GM12892 (cell line): Measurements from ENCODE around the gene ZKSCAN8. TPM values are rescaled to one million over a fixed set of nuclear protein-coding genes. Genes with fewer than 3 reads are reported as not detected.
"Not testable (repeated sequence)": the region's sequence is repeated elsewhere in the genome, so short reads cannot be mapped to it uniquely, and the experiment has no call there.

ENCODE experiments used
- DNase-seq: peaks from one replicate; pipeline ENCODE4 v3.0.0; 2011; ENCODE audit not compliant: insufficient read length
- FAIRE-seq: peaks from 2 replicates; lab custom pipeline; 2011; peaks lifted over from hg19 to GRCh38; lab: Jason Lieb, UNC
- POLR2A ChIP-seq: IDR thresholded peaks from 2 replicates; pipeline ENCODE4 v1.6.1; 2011; ENCODE audit warnings: low read depth, low read length, control low read depth
- POLR2AphosphoS5 ChIP-seq: IDR thresholded peaks from 2 replicates; pipeline ENCODE4 v1.6.1; 2011; ENCODE audit warnings: low read depth, low read length, control low read depth
- TAF1 ChIP-seq: IDR thresholded peaks from 2 replicates; pipeline ENCODE4 v1.6.1; 2011; ENCODE audit warnings: low read depth, mild to moderate bottlenecking, control low read depth, low read length, borderline replicate concordance
- polyA plus RNA-seq: library from polyadenylated mRNA; unstranded; fragments of >200 nt; gene quantifications from one replicate; pipeline ENCODE4 v1.2.1, GENCODE V29; 2012; ENCODE audit warnings: missing spikeins, inconsistent platforms; ENCODE audit not compliant: missing spikeins

The ZKSCAN8 gene
- polyA plus RNA-seq = 8.2 TPM

DNA sequence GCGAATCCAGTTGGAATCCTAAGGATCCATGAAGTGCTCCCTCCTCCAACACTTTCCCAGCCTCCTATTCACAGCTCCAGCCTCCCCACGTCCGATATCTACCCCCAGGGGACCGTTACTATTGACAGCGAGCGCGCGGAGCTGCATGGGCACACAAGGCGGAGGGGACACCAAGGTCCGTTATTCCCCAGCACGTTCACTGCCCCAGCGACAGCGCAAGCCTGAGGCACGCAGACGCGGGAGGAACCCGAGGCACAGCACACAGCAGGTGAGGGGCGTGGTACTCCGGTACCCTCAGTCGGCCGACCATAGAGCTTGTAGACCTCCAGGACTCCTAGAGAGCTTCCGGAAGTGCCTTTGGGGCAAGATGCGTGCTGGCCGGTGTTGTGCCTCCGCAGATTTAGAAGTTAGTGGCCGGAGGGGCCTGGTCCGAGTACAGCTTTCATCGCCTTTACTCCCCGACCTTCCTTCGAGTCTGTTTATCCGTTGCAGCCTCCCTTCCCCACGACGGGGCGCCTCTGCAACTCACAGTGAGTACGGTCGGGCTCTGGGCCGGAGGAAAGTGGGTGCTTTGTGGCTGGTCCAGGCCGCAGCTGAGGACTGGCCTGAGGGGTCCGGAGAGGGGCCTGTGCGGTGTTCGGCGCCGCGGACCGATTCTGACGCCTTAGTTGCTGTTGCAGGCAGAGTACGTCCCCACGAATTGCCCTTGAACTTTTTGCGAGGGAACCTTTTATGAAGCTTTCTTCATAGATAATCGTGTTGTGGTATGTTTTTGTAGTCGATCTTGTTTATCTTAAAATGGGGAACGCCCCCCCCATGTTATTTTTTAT is at the start of gene ZKSCAN8:
ZKSCAN8 (plus strand) TSS at position 384 of the 830 bp plus-strand sequence. CDS start 6,525 bp downstream, outside the sequence.
- peak; percentile 69 for TF ChIP-seq TAF1
- TF ChIP-seq POLR2A = peak; percentile 93
- peak; percentile 89 for TF ChIP-seq POLR2AphosphoS5
- peak; percentile 75 for DNase-seq
- peak; percentile 97 for FAIRE-seq

GRCh38 chr6:28102222-28102621 is 39.5 kb upstream of the ZKSCAN8 start:
- DNase-seq, FAIRE-seq: not testable (repeated sequence)

DNA sequence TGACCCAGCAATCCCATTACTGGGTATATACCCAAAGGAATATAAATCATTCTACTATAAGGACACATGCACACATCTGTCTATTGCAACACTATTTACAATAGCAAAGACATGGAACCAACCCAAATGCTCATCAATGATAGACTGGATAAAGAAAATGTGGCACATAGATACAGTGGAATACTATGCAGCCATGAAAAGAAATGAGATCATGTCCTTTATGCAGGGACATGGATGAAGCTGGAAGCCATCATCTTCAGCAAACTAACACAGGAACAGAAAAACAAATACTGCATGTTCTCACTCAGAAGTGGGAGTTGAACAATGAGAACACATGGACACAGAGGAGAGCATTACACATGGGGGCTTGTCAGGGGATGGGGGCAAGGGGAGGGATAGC is 39.0 kb upstream of the ZKSCAN8 start:
- not testable (repeated sequence) for DNase-seq, FAIRE-seq

GRCh38 chr6:28104392-28105244 is 37.1 kb upstream of the ZKSCAN8 start:
- FAIRE-seq = peak; percentile 94
- peak; percentile 85 for DNase-seq
- TF ChIP-seq POLR2AphosphoS5 = peak; percentile 74; the same call in 1 of the 2 replicates
- TF ChIP-seq POLR2A = peak; percentile 85
- TF ChIP-seq TAF1 = peak; percentile 90

DNA sequence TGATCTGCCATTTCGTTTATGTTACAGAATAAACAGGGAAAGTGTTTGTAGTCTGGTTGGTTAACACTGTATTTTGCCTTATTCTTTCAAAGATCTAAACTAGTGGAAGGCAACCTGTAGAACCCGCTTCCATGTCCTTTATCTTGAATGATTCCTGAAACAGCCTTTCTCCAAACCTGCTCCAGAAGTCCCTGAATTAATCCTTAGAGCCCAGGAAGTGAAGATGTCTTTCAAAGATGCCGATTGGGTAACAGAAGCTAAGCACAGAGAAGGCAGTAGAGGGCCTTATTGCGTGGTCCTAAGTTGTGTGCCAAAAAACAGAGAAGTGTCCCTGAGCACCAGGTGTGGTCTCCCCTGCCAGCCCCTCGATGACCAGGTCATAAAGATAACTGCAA is 36.4 kb upstream of the ZKSCAN8 start:
- FAIRE-seq = no peak
- DNase-seq = no peak
- TF ChIP-seq POLR2AphosphoS5 (no peak), POLR2A (no peak), TAF1 (no peak)

DNA sequence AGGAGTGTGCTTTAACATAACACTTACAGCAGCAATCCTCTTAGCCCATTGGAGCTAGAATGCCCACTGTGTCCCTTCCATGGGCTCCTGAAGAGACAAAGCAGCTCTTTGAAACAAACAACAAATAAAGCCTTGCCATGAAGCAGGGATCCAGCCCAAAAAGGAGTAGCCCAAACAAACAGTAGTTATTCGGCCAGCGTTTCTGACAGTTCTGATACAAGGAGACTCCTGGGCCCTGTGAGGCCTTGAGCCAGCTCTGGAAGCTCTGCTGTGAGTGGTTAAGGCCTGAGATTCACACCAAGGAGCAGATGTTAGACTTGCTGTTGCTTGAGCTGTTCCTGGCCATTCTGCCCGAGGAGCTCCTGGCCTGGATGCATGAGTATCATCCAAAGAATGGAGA is 34.2 kb upstream of the ZKSCAN8 start:
- TF ChIP-seq TAF1 (no peak), POLR2A (no peak), POLR2AphosphoS5 (no peak)
- no peak for DNase-seq
- no peak for FAIRE-seq

GRCh38 chr6:28111964-28112363 is 29.7 kb upstream of the ZKSCAN8 start:
- DNase-seq = no peak
- FAIRE-seq = no peak
- no peak for TF ChIP-seq TAF1

- no peak for FAIRE-seq
- TF ChIP-seq POLR2A (no peak), POLR2AphosphoS5 (no peak), TAF1 (no peak)
Measured at GRCh38 chr6:28115799-28116198, 25.9 kb upstream of the ZKSCAN8 start.

DNA sequence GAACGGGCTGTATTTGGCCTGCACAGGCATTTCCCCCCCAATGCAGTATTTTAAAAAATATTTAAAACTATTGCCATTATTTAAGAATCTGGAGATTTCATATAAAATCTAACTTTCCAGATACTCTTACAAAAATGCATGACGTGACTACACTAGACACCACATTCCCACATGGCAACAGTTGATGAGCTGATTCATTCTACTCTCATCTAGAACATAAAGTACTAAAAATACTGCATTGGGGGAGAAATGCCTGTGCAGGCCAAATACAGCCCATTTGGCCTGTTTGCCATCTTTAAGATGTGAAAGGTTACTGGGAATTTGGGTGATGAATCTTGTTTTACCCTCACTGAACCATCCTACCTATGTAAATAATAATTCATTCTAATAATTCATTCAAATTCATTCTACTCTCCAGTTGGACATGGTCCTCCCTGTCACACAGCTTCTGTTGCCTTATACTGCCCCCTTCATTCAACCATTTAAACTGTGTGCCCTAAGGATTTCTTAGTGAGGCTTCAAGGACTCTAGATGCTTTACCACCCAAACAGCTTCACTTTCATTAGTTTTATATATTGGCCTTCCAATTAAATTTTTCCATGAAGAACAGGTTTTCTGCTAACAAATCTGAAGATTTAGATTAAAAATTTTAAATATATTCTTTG is 24.2 kb upstream of the ZKSCAN8 start:
- TF ChIP-seq POLR2A (no peak), TAF1 (no peak), POLR2AphosphoS5 (no peak)
- FAIRE-seq (no peak), DNase-seq (no peak)

More at GRCh38 chr6:28115799-28116198, 25.9 kb upstream of the ZKSCAN8 start:
- DNase-seq = no peak

DNA sequence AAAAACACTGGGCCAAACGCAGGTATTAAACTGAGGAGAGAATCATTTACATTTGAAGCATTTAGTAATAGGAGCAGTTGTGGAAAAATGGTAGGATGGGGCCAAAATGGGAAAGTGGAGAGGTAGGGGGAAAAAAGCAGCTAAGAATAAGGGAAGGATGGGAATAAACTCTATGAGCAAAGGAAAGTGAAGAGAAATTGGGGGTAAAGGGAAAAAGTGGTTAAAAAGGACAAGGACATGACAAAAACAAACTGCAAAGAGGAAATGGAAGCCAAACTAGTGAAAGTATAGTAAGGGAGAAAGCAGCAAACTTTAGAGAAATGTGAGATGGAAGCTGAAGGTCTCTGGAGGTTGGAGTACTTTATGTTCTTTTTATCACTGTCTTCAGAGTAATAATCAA is 23.5 kb upstream of the ZKSCAN8 start:
- FAIRE-seq = no peak
- TF ChIP-seq POLR2AphosphoS5 = no peak
- no peak for TF ChIP-seq TAF1
- TF ChIP-seq POLR2A = no peak
- DNase-seq = no peak

- TF ChIP-seq POLR2A (no peak), TAF1 (no peak), POLR2AphosphoS5 (no peak)
- FAIRE-seq (no peak), DNase-seq (no peak)
Measured at GRCh38 chr6:28121876-28122275, 19.8 kb upstream of the ZKSCAN8 start.

DNA sequence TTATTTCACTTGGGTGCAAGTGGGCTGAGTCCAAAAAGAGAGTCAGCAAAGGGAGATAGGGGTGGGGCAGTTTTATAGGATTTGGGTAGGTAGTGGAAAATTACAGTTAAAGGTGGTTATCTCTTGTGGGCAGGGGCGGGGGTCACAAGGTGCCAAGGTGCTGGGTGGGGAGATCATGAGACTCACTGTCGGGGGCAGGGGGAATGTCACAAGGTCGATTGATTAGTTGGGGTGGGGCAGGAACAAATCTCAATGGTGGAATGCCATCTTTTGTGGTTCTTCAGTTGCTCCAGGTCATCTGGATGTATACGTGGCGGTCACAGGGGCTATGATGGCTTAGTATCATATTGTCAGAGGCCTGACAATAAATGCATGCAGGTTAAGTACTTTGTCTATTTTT is 19.4 kb upstream of the ZKSCAN8 start:
- not testable (repeated sequence) for FAIRE-seq, DNase-seq
